ENCODE data around the gene SBDS. TPM values are rescaled to one million over a fixed set of nuclear protein-coding genes. Genes with fewer than 3 reads are reported as not detected.
"Not testable (repeated sequence)": the region's sequence is repeated elsewhere in the genome, so short reads cannot be mapped to it uniquely, and the experiment has no call there.

SBDS gene
- total RNA-seq, 1 experiment from 2014 or later = 259 TPM

GRCh38 chr7:66996444-66997191, 1.2 kb upstream of the SBDS start, which contains the start of gene TYW1:
TSS of gene TYW1 (plus strand) at chr7:66996833. CDS start at chr7:66996979, 146 bp downstream.
- DNase-seq (ENCODE audit: low spot score) = peak; percentile 99

GRCh38 chr7:66994691-66995049, 716 bp downstream of the SBDS start:
- peak; percentile 86 for DNase-seq (ENCODE audit: low spot score)

GRCh38 chr7:66994051-66994450, 1.3 kb downstream of the SBDS start:
- DNase-seq (ENCODE audit: low spot score) = not testable (repeated sequence)

DNA sequence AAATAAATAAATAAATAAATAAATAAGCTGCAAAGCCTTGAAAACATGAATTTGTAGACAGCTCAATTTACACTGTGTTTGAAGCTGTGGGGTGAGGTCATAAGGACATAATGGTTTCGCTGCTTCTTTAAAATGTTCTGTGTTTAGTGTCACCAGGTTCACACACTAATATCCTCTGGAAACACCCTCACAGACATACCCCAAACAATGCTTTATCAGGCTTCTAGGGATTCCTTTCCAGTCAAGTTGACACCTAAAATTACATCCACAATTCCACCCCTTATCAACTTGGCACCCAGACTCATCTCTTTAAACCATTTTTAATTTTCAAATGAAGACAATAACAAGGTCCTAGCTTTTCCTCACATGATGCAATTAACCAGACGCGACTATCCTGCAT, 5.8 kb downstream of the SBDS start:
- DNase-seq (ENCODE audit: low spot score) = not testable (repeated sequence)

- DNase-seq (ENCODE audit: low spot score) = not testable (repeated sequence)
These were observed 15.1 kb downstream of the SBDS start for GRCh38 chr7:66980336-66980735.

GRCh38 chr7:66979013-66979412, 16.4 kb downstream of the SBDS start:
- DNase-seq (ENCODE audit: low spot score) = not testable (repeated sequence)

- DNase-seq (ENCODE audit: low spot score) = not testable (repeated sequence)
These were observed 17.1 kb downstream of the SBDS start for GRCh38 chr7:66978312-66978711.

GRCh38 chr7:66974986-66975590, 20.3 kb downstream of the SBDS start:
- peak; percentile 49 for DNase-seq (ENCODE audit: low spot score)

- no peak for DNase-seq (ENCODE audit: low spot score)
These were observed 25.1 kb downstream of the SBDS start for GRCh38 chr7:66970310-66970709.

- not testable (repeated sequence) for DNase-seq (ENCODE audit: low spot score)
These were observed 26.4 kb downstream of the SBDS start for GRCh38 chr7:66969001-66969400.

DNA sequence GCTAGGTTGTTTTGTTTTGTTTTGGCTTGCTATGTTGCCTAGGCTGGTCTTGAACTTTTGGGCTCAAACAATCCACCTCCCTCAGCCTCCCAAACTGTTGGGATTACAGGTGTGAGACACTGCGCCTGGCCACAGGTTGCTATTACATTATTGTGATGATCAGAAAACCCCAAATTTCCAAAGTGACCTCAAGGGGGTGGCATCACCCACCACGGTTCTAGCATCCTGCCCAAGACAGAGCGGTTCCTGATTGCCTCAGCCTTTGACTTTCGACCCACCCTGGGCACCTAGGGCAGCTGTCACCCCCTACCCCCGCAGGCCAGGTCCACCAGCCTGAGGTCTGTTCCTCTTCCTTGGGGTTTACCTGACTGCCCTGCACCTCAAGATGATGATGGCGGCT, 28.4 kb downstream of the SBDS start:
- no peak for DNase-seq (ENCODE audit: low spot score)

DNA sequence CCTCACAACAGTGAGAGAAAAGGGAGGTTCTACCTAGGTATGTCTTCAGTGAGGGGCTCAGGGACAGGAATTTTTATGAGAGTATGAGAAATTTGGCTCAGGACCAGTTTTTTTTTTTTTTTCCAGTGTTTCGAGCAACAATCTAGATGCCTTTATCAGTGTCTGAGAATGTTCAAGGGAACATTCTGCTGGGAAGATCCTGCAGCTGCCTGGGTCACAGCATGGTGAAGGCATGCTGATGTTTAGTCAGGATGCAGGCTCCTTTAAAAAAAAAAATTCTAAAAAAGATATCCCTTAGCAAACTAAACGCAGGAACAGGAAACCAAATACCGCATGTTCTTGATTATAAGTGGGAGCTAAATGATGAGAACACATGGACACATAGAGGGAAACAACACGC, 31.0 kb downstream of the SBDS start:
- DNase-seq (ENCODE audit: low spot score) = peak; percentile 64

DNA sequence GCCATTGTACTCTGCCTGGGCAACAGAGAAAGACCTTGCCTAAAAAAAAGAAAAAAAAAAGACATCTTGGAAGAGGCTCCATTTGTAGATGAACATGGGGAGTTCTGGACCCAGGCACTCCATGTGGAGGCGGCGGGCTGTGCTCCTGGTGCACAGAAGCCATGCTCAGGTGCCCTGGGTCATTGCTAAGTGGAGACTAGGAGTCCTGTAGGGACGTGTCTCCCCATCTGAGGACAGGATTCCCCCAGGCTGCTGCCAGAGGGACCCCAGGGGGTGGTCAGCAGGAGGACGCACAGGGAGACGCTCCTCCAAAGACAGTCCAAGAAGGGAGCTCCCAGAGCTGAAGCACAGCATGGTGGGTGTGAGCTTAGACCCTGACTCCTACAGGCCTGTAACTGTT, 34.3 kb downstream of the SBDS start:
- no peak for DNase-seq (ENCODE audit: low spot score)

DNA sequence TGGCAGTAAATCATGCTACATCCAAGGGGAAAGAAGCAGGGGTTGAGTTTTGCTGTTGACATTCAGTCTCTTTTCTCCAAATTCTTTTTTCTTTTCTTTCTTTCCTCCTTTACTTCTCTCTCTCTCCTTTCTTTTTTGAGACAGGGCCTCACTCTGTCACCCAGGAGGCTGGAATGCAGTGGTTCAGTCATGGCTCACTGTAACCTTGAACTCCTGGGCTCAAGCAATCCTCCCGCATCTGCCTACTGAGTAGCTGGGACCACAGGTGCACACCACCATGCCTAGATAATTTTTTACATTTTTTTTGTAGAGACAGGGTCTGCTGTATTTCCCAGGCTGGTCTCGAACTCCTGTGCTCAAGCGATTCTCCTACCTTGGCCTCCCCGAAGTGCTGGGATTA, 35.2 kb downstream of the SBDS start:
- no peak for DNase-seq (ENCODE audit: low spot score)

GRCh38 chr7:66958538-66959350, 36.6 kb downstream of the SBDS start:
- no peak for DNase-seq (ENCODE audit: low spot score)

- no peak for DNase-seq (ENCODE audit: low spot score)
These were observed 37.6 kb downstream of the SBDS start for GRCh38 chr7:66957595-66958290.

DNA sequence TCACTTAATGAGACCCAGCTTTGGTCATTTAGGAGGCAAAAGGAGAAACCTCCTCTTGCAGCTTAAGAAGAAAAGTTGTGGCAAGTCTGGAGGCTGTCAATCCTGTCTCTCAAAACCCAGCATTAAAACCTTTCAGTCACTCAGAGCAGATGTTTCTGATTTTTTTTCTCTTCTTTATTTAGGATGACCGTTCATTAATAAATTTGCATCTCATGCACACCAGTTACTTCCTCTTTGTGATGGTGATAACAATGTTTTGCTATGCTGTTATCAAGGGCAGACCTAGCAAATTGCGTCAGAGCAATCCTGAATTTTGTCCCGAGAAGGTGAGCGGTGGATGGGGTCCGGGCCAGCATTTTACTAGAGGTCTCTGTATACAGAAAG, 42.4 kb downstream of the SBDS start:
- DNase-seq (ENCODE audit: low spot score) = no peak

DNA sequence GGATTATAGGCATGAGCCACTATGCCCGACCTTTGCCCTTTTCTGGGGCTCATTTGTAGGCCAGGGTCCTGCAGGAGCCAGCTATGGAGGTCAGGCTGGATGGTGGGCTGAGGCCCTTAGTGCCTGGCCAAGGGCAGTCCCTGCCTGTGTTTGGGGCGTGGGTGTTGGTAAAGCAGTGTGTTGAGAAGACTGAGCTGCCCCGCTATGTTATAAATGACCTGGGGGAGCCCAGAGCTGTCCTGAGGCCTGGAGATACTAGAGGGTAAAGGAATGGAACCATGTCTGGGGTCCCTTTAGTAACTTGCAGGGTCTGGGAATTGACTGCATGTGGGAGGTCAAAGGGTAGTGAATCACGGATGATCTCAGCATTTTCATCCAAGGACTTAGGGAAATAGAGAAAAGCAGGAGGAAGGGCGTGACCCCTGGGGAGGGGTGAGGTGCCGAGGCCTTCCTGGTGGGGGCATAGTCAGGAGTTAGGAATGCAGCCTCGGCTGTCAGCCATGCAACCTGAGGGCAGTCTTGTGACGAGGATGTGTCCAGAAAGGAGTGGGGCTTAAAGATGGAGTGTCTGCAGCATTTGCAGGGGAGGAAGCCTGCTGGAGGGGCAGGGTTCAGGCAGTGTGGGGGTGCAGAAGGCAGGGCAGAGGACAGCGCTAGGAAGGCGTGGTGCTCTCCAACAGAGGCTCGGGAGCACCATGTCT, 42.9 kb downstream of the SBDS start:
- peak; percentile 94 for DNase-seq (ENCODE audit: low spot score)

- peak; percentile 52 for DNase-seq (ENCODE audit: low spot score)
These were observed 44.6 kb downstream of the SBDS start for GRCh38 chr7:66950763-66951162.

DNA sequence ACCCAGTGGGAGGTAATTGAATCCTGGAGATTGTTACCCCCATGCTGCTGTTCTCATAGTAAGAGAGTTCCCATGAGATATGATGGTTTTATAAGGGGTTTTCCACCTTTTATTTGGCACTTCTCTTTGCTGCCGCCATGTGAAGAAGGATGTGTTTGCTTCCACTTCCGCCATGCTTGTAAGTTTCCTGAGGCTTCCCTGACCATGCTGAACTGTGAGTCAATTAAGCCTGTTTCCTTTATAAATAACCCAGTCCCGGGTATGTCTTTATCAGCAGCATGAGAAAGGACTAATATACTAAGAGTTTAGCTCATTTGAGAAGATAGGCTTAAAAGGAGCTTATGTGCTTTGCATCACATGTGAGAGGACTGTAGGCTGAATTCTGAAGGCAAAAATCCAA, 45.1 kb downstream of the SBDS start:
- peak; percentile 34 for DNase-seq (ENCODE audit: low spot score)

GRCh38 chr7:66948480-66949109, 46.8 kb downstream of the SBDS start:
- DNase-seq (ENCODE audit: low spot score) = no peak
